Endothelial cell of umbilical vein (primary cell): Measurements from ENCODE around the gene NFKBIA.
"Not testable (repeated sequence)": the region's sequence is repeated elsewhere in the genome, so short reads cannot be mapped to it uniquely, and the experiment has no call there.

Experiments
- EZH2 ChIP-seq: IDR thresholded peaks from 2 replicates; pipeline ENCODE4 v1.6.1; 2012; ENCODE audit warnings: borderline replicate concordance, low read depth, mild to moderate bottlenecking, moderate library complexity, low read length, inconsistent platforms; ENCODE audit not compliant: severe bottlenecking
- FOS ChIP-seq: IDR thresholded peaks from 2 replicates; pipeline ENCODE4 v1.6.1; 2011; ENCODE audit warnings: mild to moderate bottlenecking, low read length, moderate library complexity, borderline replicate concordance; ENCODE audit not compliant: insufficient read depth
- GATA2 ChIP-seq: IDR thresholded peaks from 2 replicates; pipeline ENCODE4 v1.7.0; 2011; ENCODE audit warnings: low read depth, mild to moderate bottlenecking, moderate library complexity, mixed read lengths, low read length; ENCODE audit not compliant: insufficient read length, insufficient read depth
- JUN ChIP-seq: IDR thresholded peaks from 2 replicates; pipeline ENCODE4 v1.6.1; 2011; ENCODE audit warnings: borderline replicate concordance, low read depth; ENCODE audit not compliant: insufficient read length, insufficient read depth
- MYC ChIP-seq: IDR thresholded peaks from one replicate; pipeline ENCODE4 v1.6.1; 2011; ENCODE audit warnings: mild to moderate bottlenecking, low read depth, low read length
- POLR2A ChIP-seq: IDR thresholded peaks from 2 replicates; pipeline ENCODE4 v1.6.1; 2012; ENCODE audit warnings: low read depth, mild to moderate bottlenecking, control low read depth, low read length
- POLR2AphosphoS5 ChIP-seq: IDR thresholded peaks from 2 replicates; pipeline ENCODE4 v1.6.1; 2012; ENCODE audit warnings: low read depth, mild to moderate bottlenecking, control low read depth, low read length, moderate library complexity; ENCODE audit not compliant: insufficient read depth
- TF ChIP-seq, protein P1 (sequence below), 2 donors: IDR thresholded peaks; 1 replicate in 1 of 2; 2 replicates in 1 of 2; pipeline ENCODE4 v1.5.1; 2011; ENCODE audit warnings: low read length in 2 of 2, mild to moderate bottlenecking in 2 of 2, moderate library complexity in 2 of 2, control low read depth in 1 of 2, inconsistent platforms in 1 of 2, low read depth in 1 of 2; ENCODE audit not compliant: insufficient read depth in 1 of 2; ENCODE audit errors: extremely low read depth in 1 of 2
- TF ChIP-seq, protein P2 (sequence below): IDR thresholded peaks from 2 replicates; pipeline ENCODE4 v1.6.1; 2011; ENCODE audit not compliant: insufficient read depth, insufficient read length

- TF ChIP-seq, protein P1, sequence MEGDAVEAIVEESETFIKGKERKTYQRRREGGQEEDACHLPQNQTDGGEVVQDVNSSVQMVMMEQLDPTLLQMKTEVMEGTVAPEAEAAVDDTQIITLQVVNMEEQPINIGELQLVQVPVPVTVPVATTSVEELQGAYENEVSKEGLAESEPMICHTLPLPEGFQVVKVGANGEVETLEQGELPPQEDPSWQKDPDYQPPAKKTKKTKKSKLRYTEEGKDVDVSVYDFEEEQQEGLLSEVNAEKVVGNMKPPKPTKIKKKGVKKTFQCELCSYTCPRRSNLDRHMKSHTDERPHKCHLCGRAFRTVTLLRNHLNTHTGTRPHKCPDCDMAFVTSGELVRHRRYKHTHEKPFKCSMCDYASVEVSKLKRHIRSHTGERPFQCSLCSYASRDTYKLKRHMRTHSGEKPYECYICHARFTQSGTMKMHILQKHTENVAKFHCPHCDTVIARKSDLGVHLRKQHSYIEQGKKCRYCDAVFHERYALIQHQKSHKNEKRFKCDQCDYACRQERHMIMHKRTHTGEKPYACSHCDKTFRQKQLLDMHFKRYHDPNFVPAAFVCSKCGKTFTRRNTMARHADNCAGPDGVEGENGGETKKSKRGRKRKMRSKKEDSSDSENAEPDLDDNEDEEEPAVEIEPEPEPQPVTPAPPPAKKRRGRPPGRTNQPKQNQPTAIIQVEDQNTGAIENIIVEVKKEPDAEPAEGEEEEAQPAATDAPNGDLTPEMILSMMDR (IDR thresholded peaks at IDR 0.05; ENCODE audit: extremely low read depth in 1 of 2, insufficient read depth in 1 of 2, low read depth in 1 of 2, low read length in 2 of 2), result not testable (repeated sequence)
- not testable (repeated sequence) for TF ChIP-seq POLR2A, EZH2, JUN, POLR2AphosphoS5, GATA2, MYC, FOS
- TF ChIP-seq, protein P2, sequence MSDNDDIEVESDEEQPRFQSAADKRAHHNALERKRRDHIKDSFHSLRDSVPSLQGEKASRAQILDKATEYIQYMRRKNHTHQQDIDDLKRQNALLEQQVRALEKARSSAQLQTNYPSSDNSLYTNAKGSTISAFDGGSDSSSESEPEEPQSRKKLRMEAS, result not testable (repeated sequence)
Observed at GRCh38 chr14:35359655-35360054, 44.9 kb downstream of the NFKBIA start.
